GM20000 (cell line): ENCODE measurements around the gene AMDHD2.
A peak's percentile ranks its signal among the peaks of the same experiment; 100 is the strongest.

ENCODE experiments used
- DNase-seq: peaks from one replicate; pipeline ENCODE4 v3.0.0; 2012; ENCODE audit warnings: low spot score
- CTCF ChIP-seq: IDR thresholded peaks from 2 replicates; pipeline ENCODE4 v1.5.1; 2012; ENCODE audit warnings: mild to moderate bottlenecking, control low read depth; ENCODE audit errors: extremely low read depth, missing control alignments

The AMDHD2 gene

DNA sequence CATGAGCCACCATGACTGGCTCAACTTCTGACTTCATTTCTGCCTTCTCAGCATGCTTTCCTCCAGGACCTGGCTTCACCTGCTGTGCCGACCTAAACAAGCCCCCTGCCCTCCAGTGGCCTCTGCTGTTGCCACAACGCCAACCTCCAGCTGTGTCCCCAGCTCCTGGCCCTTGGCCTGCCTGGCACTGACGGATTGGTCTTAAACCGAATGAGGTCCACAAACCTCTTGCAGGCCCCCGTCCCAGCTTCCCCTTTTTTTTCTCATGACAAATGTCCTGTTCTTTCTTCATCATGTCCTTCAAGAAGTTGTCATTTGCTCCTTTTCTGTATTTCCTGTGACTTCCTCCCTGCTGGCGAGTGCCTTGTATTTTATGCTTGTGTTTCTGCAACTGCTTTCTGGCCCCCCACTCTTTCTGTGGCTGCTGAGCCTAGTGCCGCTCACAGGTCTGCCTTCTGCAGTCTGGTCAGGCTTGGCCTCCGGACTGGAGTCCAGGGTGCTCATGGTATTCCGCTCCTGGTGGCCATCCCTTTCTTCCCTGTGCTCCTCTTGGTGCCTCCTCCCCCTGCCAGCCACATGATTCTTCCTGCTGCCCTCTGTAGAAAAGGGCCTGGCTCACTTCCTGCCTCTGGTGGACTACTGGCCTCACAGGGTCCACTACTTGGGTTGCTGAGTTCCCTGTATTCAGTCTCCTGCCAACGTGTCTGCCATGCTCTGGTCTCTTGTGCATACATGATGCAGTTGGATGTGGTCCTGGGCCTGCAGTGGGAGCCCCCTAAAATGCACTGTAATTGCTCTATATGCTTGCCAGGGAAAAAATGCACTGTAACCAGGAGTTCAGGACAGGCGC lies 3.6 kb upstream of the AMDHD2 start:
- no peak for DNase-seq
- no peak for TF ChIP-seq CTCF

DNA sequence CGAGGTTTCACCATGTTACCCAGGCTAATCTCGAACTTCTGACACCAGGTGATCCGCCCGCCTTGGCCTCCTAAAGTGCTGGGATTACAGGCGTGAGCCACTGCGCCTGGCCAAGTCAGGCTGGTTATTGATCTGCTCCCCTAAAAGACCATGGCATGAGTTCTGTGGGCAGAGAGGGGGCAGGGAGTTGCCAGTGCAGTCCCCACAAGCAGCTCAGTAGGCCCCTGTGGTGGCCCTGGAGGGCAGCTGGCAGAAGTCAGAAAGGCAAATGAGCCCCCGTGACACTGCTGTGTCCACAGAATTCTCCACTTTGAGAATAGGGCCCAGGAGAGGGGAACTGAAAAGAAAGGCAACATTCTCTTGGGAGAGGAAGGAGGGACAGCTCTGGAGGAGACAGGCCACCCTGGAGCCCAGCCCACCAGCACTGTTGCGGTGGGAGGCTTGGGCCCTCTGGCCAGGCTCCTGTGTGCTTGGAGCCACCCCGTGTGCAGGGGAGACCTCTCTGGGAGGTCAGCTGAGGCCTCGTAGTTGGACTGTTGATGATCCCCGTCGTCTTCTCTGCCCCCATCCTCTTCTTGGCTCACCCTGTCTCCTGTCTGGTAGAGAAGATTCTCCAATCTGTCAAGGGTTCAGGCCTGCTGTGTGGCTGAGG lies 2.1 kb upstream of the AMDHD2 start:
- no peak for DNase-seq
- TF ChIP-seq CTCF = no peak

DNA sequence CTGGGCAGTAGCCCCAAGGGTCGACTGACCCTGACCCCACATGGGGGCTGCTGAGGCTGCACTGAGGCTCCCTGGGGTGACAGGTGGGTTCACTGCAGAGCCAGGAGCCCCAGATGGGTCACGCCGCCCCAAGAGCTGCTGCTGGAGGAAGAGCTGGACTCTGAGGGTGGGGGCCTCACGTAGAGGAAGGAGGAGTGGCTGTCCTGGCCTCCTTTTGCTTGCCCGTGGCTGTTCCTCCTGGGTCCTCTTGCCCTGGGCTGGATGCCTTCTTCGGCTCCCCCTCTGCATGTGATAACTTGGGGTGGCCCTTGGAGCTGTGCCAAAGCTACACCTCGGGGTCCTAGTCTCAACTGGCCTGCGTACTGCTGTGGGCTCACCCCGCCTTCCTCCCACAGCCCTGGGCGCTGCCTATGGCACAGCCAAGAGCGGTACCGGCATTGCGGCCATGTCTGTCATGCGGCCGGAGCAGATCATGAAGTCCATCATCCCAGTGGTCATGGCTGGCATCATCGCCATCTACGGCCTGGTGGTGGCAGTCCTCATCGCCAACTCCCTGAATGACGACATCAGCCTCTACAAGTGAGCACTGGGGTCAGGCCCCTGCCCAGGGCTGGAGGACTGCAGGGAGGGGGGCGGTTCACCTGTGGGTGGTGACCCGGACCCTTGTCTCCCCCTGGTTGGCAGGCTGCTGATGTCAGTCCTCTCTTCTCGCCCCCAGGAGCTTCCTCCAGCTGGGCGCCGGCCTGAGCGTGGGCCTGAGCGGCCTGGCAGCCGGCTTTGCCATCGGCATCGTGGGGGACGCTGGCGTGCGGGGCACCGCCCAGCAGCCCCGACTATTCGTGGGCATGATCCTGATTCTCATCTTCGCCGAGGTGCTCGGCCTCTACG lies 1.1 kb upstream of the AMDHD2 start:
- no peak for DNase-seq
- no peak for TF ChIP-seq CTCF

GRCh38 chr16:2519711-2520080 lies 475 bp upstream of the AMDHD2 start:
- TF ChIP-seq CTCF = no peak
- no peak for DNase-seq

DNA sequence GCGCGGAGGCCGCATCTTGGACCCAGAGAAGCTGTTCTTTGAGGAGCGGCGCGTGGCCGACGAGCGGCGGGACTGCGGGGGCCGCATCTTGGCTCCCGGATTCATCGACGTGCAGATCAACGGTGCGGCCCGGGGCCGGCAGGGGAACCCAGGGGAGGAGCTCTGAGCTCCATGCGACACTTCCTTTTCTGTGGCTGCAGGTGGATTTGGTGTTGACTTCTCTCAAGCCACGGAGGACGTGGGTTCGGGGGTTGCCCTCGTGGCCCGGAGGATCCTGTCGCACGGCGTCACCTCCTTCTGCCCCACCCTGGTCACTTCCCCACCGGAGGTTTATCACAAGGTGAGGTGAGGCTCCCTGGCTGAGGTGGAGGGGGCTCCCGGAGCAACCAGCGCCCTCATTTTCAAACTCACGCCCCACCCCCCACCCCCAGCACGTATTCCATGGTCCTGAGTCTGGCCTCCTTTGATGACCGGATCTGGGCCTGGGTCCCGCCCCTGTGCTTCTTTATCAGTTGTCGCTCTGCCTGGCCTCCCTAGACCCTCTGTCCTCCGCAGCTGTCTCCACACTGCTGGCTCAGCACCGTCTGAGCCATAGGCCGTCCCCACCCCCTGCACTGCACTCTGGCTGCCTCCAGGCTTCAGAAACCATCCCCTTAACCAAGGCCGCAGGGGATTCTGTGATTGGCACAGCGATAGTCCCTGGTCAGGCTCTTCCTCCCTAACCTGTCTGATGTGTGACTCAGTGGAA lies 787 bp downstream of the AMDHD2 start:
- DNase-seq = peak; percentile 73

GRCh38 chr16:2523801-2524231 lies 3.6 kb downstream of the AMDHD2 start:
- DNase-seq = no peak
- no peak for TF ChIP-seq CTCF

More for the DNA sequence above, 787 bp downstream of the AMDHD2 start:
- no peak for TF ChIP-seq CTCF
